PC-9 (cell line): Measurements from ENCODE around the gene FAM120A. TPM values are rescaled to one million over a fixed set of nuclear protein-coding genes. Genes with fewer than 3 reads are reported as not detected.

Experiments used
- BruUV-seq: library from RNA; stranded (reverse); fragments of 400-500 nt; replicated peaks from 2 replicates; lab custom pipeline; 2021; lab: Mats Ljungman, UMichigan
- CTCF ChIA-PET: fragments of 300-600 bp; sonication (Branson Sonifier 250); formaldehyde crosslinking; loops from one replicate; lab custom pipeline; 2022; ENCODE audit warnings: antibody characterized with exemption; lab: Charles Lee
- POLR2A ChIA-PET: fragments of 300-600 bp; sonication (Branson Sonifier 250); formaldehyde crosslinking; loops from one replicate; lab custom pipeline; 2022; ENCODE audit warnings: antibody characterized with exemption; ENCODE audit not compliant: unreplicated experiment; lab: Charles Lee
- DNase-seq, 2 experiments: peaks; one replicate each; pipeline versions ENCODE4 v3.0.0 to v3.0.0-alpha.2; 2015 to 2022; ENCODE audit warnings: mixed read lengths in 1 of 2
- H2AFZ ChIP-seq: fragments of 200-600 bp; sonication (generic); 2 replicates; pipeline ENCODE4 v1.8.1; 2017; ENCODE audit warnings: antibody characterized with exemption
- H3F3A ChIP-seq: fragments of 200-600 bp; sonication (generic); 2 replicates; pipeline ENCODE4 v1.8.1; 2017; ENCODE audit warnings: antibody characterized with exemption, mild to moderate bottlenecking, low read depth; ENCODE audit not compliant: insufficient read depth
- H3K27ac ChIP-seq: fragments of 200-600 bp; sonication (generic); 2 replicates; pipeline ENCODE4 v1.6.1; 2016; ENCODE audit warnings: mixed run types
- H3K27me3 ChIP-seq: fragments of 200-600 bp; sonication (generic); 2 replicates; pipeline ENCODE4 v1.6.1; 2016; ENCODE audit warnings: low read depth, mixed run types; ENCODE audit not compliant: insufficient read depth
- H3K36me3 ChIP-seq: fragments of 200-600 bp; sonication (generic); 2 replicates; pipeline ENCODE4 v1.6.1; 2016; ENCODE audit warnings: low read depth, mixed run types
- H3K4me1 ChIP-seq: fragments of 200-600 bp; sonication (generic); replicated peaks from 2 replicates; pipeline ENCODE4 v1.6.1; 2016; ENCODE audit warnings: mixed run types; ENCODE audit not compliant: insufficient read depth
- H3K4me2 ChIP-seq: fragments of 200-600 bp; sonication (generic); 2 replicates; pipeline ENCODE4 v1.6.1; 2017; ENCODE audit warnings: mixed run types
- H3K4me3 ChIP-seq: fragments of 200-600 bp; sonication (generic); 2 replicates; pipeline ENCODE4 v1.6.1; 2016; ENCODE audit warnings: mixed run types
- H3K79me2 ChIP-seq: fragments of 200-600 bp; sonication (generic); 2 replicates; pipeline ENCODE4 v1.6.1; 2017; ENCODE audit warnings: low read depth, mixed run types
- H3K9me2 ChIP-seq: fragments of 200-600 bp; sonication (generic); 2 replicates; pipeline ENCODE4 v1.8.1; 2017; ENCODE audit warnings: mild to moderate bottlenecking; ENCODE audit not compliant: insufficient read depth
- H3K9me3 ChIP-seq: fragments of 200-600 bp; sonication (generic); 2 replicates; pipeline ENCODE4 v1.8.1; 2016; ENCODE audit warnings: low read depth; ENCODE audit not compliant: insufficient read depth
- H4K20me1 ChIP-seq: fragments of 200-600 bp; sonication (generic); 2 replicates; pipeline ENCODE4 v1.8.1; 2017; ENCODE audit not compliant: insufficient read depth
- EZH2 ChIP-seq: fragments of 200-600 bp; sonication (generic); IDR thresholded peaks from 2 replicates; pipeline ENCODE4 v1.8.0; 2017; ENCODE audit warnings: antibody characterized with exemption, low read depth
- intact Hi-C: fragments of 100-400 bp; cut with micrococcal nuclease; formaldehyde crosslinking; loops from one replicate; pipeline ENCODE4 v1.10.0; 2022; ENCODE audit not compliant: unreplicated experiment
- total RNA-seq: library from RNA; stranded (reverse); gene quantifications from 2 replicates; pipeline ENCODE4 v1.2.3, GENCODE V29; 2021
- TF ChIP-seq, protein P1 (sequence below): fragments of 200-600 bp; sonication (generic); conservative IDR thresholded peaks from 2 replicates; pipeline ENCODE4 v1.6.1; 2017; ENCODE audit warnings: mixed run types, antibody characterized with exemption, mild to moderate bottlenecking, moderate library complexity

Gene FAM120A
- total RNA-seq, 1 experiment from 2014 or later = 171 TPM

DNA sequence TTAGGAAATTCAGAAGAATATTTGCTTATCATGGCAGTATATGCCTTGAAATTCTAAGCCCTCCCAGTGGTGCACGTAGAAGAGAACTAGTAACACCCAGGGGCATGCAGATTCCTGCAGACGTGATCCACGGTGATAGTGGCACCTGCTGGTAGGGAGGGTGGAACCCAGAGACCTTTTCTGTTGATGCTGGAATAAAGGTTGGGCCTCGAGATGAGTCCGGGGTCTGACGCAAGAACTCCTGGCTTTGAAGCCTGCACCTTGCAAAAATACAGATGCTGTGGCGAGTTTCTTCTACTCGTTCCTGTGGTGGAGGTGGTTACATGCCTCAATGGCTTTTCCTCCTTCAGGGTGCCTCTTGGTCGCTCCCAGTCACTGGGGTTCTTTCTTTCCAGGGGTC is 85.4 kb downstream of the FAM120A start:
- Histone ChIP-seq H3K79me2 (no peaks in the 10 kb centered on the region), H3K27ac (no peak overlapping the region)
- no TSS peak for BruUV-seq

DNA sequence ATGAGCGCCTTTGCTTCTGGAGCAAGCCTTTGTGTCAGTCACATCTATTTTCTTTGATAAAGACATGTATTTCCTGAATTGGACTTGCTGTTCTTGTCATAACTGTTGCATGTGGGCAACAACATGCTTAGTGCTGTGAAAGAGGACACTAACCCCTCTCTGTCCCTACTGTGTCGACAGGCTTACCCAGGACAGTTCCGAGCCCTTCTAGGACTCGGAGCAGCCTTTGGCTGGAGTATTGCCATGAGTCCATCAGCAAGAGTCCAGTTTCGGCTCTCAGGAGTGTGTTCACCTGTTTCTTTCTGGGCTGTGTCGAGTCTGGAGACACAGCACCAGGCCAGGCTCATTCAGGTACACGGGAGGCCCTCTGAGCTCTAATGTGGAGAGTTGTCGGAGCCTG is 88.8 kb downstream of the FAM120A start:
- TF ChIP-seq EZH2 = no peak
- TF ChIP-seq, protein P1, sequence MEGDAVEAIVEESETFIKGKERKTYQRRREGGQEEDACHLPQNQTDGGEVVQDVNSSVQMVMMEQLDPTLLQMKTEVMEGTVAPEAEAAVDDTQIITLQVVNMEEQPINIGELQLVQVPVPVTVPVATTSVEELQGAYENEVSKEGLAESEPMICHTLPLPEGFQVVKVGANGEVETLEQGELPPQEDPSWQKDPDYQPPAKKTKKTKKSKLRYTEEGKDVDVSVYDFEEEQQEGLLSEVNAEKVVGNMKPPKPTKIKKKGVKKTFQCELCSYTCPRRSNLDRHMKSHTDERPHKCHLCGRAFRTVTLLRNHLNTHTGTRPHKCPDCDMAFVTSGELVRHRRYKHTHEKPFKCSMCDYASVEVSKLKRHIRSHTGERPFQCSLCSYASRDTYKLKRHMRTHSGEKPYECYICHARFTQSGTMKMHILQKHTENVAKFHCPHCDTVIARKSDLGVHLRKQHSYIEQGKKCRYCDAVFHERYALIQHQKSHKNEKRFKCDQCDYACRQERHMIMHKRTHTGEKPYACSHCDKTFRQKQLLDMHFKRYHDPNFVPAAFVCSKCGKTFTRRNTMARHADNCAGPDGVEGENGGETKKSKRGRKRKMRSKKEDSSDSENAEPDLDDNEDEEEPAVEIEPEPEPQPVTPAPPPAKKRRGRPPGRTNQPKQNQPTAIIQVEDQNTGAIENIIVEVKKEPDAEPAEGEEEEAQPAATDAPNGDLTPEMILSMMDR = no peak
- H3K4me1 ChIP-seq = no peaks in the 10 kb centered on the region
- H3K9me2 ChIP-seq = no peaks in the 10 kb centered on the region
- BruUV-seq = no TSS peak
- H3K4me2 ChIP-seq = no peak overlapping the region
- ChIA-PET POLR2A (no interaction called here), CTCF (no interaction called here)
- no peaks in the 10 kb centered on the region for H3K27me3 ChIP-seq
- DNase-seq = no peak
- intact Hi-C loops = no loop called here
- peaks cover 10% of the 10 kb centered on the region for H4K20me1 ChIP-seq
- H3K36me3 ChIP-seq = peaks cover 33% of the 10 kb centered on the region
- no peak overlapping the region for H2AFZ ChIP-seq
- no peaks in the 10 kb centered on the region for H3K9me3 ChIP-seq
- H3F3A ChIP-seq = peaks cover 3% of the 10 kb centered on the region; the same call in 1 of the 2 replicates
- H3K79me2 ChIP-seq = no peaks in the 10 kb centered on the region
- H3K27ac ChIP-seq = no peak overlapping the region
- no peak overlapping the region for H3K4me3 ChIP-seq

More for the DNA sequence above, 85.4 kb downstream of the FAM120A start:
- no peak for DNase-seq
- TF ChIP-seq, protein P1 = no peak
- TF ChIP-seq EZH2 = no peak
- no peaks in the 10 kb centered on the region for H3K9me2 ChIP-seq
- H3K9me3 ChIP-seq = no peaks in the 10 kb centered on the region
- intact Hi-C loops = no loop called here
- H2AFZ ChIP-seq = no peak overlapping the region
- H3F3A ChIP-seq = no peaks in the 10 kb centered on the region; the same call in 1 of the 2 replicates
- no peaks in the 10 kb centered on the region for H3K27me3 ChIP-seq
- POLR2A ChIA-PET = no interaction called here
- H4K20me1 ChIP-seq = peaks cover 9% of the 10 kb centered on the region; the same call in 1 of the 2 replicates
- peaks cover 38% of the 10 kb centered on the region; the same call in 1 of the 2 replicates for H3K36me3 ChIP-seq
- H3K4me1 ChIP-seq = no peaks in the 10 kb centered on the region
- CTCF ChIA-PET = no interaction called here
- no peak overlapping the region for H3K4me2 ChIP-seq
- H3K4me3 ChIP-seq = no peak overlapping the region

DNA sequence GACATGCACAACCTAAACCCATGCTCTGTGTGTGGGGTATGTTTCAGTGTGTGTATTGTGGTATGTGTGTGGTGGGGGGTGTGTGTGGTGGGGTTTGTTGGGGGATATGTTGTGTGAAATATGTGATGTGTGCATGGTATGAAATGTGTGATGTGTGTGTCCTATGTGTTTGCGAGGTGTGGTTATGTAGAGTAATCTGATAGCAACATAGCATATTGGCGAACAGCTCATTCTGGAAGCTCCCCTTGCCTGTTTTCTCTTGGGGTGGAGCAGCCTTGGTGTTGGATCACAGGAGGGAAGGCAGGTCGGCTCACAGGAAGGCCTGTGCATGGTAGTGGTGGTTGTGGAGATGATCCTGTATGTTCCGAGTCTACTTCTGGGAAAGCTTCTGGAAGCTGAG is 89.5 kb downstream of the FAM120A start:
- CTCF ChIA-PET = no interaction called here
- Histone ChIP-seq H3K27me3 (no peaks in the 10 kb centered on the region), H3K4me1 (no peaks in the 10 kb centered on the region), H3K36me3 (peaks cover 33% of the 10 kb centered on the region), H3K4me2 (no peak overlapping the region), H3K4me3 (no peak overlapping the region), H3K79me2 (no peaks in the 10 kb centered on the region), H2AFZ (no peak overlapping the region), H4K20me1 (peaks cover 9% of the 10 kb centered on the region), H3K9me2 (no peaks in the 10 kb centered on the region), H3F3A (peaks cover 3% of the 10 kb centered on the region; the same call in 1 of the 2 replicates), H3K27ac (no peak overlapping the region), H3K9me3 (no peaks in the 10 kb centered on the region)
- TF ChIP-seq, protein P1 = no peak
- TF ChIP-seq EZH2 = no peak
- no TSS peak for BruUV-seq
- no peak for DNase-seq
- intact Hi-C loops = no loop called here
- POLR2A ChIA-PET = interaction anchor here (0.6 kb wide), 1 partner anchor 888 kb away, joined by 4 read pairs; no protein-coding TSS in a partner anchor
